Loucy (cell line): ENCODE measurements around the gene TMED3.

Experiments
- H2AFZ ChIP-seq: fragments of 200-600 bp; sonication (generic); 2 replicates; pipeline ENCODE4 v1.6.0; 2016; ENCODE audit warnings: antibody characterized with exemption, mild to moderate bottlenecking, low read length, moderate library complexity
- H3F3A ChIP-seq: fragments of 200-600 bp; 2 replicates; pipeline ENCODE4 v1.6.0; 2016; ENCODE audit warnings: antibody characterized with exemption, low read depth, mild to moderate bottlenecking
- H3K27me3 ChIP-seq: fragments of 200-600 bp; sonication (generic); 2 replicates; pipeline ENCODE4 v1.6.1; 2014; ENCODE audit warnings: low read length, mild to moderate bottlenecking; ENCODE audit not compliant: insufficient read depth, poor library complexity, severe bottlenecking
- H3K36me3 ChIP-seq: fragments of 200-600 bp; sonication (generic); 2 replicates; pipeline ENCODE4 v1.6.1; 2016; ENCODE audit warnings: low read length; ENCODE audit not compliant: insufficient read depth
- H3K4me1 ChIP-seq: fragments of 200-600 bp; sonication (generic); 2 replicates; pipeline ENCODE4 v1.5.1; 2014; ENCODE audit warnings: low read length, mild to moderate bottlenecking; ENCODE audit not compliant: insufficient read depth, poor library complexity, severe bottlenecking
- H3K4me2 ChIP-seq: fragments of 200-600 bp; sonication (generic); 2 replicates; pipeline ENCODE4 v1.6.0; 2014; ENCODE audit warnings: antibody characterized with exemption, low read length, low read depth, mild to moderate bottlenecking; ENCODE audit not compliant: poor library complexity, severe bottlenecking
- H3K4me3 ChIP-seq: fragments of 200-600 bp; sonication (generic); 2 replicates; pipeline ENCODE4 v1.5.1; 2014; ENCODE audit warnings: low read length, mild to moderate bottlenecking, mixed read lengths; ENCODE audit not compliant: poor library complexity, severe bottlenecking
- H3K79me2 ChIP-seq: fragments of 200-600 bp; sonication (generic); 2 replicates; pipeline ENCODE4 v1.6.1; 2014; ENCODE audit warnings: low read length; ENCODE audit not compliant: insufficient read depth
- H3K9ac ChIP-seq: fragments of 200-600 bp; sonication (generic); 2 replicates; pipeline ENCODE4 v1.6.0; 2014; ENCODE audit warnings: mild to moderate bottlenecking, low read depth, low read length, moderate library complexity; ENCODE audit not compliant: poor library complexity, severe bottlenecking
- H3K9me2 ChIP-seq: fragments of 200-600 bp; sonication (generic); replicated peaks from 2 replicates; pipeline ENCODE4 v1.6.1; 2016; ENCODE audit warnings: low read depth, low read length, mixed read lengths
- H3K9me3 ChIP-seq: fragments of 200-600 bp; sonication (generic); 2 replicates; pipeline ENCODE4 v1.6.1; 2014; ENCODE audit warnings: mild to moderate bottlenecking, antibody characterized with exemption, low read length, low read depth; ENCODE audit not compliant: insufficient read depth
- H4K20me1 ChIP-seq: fragments of 200-600 bp; sonication (generic); 2 replicates; pipeline ENCODE4 v1.6.0; 2014; ENCODE audit warnings: antibody characterized with exemption, low read length, mild to moderate bottlenecking; ENCODE audit not compliant: insufficient read depth, poor library complexity, severe bottlenecking
- EZH2phosphoT487 ChIP-seq: fragments of 200-600 bp; IDR thresholded peaks from 2 replicates; pipeline ENCODE4 v1.6.1; 2018; ENCODE audit warnings: antibody characterized with exemption, mild to moderate bottlenecking, moderate library complexity, borderline replicate concordance
- TF ChIP-seq, protein P1 (sequence below): fragments of 200-600 bp; sonication (generic); conservative IDR thresholded peaks from 2 replicates; pipeline ENCODE4 v1.5.1; 2014; ENCODE audit warnings: mild to moderate bottlenecking, antibody characterized with exemption, low read length

The TMED3 gene

DNA sequence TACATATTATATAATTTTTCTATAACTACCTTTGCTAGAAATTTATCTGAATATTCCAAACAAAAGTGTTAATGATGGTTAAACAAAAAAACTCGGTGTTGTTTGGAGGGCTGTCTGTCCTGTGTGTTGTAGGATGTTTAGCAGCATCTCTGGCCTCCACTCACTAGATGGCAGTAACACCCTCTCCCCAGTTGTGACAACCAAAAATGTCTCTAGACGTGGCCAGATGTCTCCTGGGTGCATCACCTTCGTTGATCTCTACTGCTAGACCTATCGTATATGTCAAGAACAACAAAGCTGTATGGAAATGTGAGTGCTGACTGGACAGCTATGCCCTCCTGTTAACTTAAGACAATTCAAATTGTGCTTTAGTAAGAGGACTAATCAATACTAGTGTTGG, 14.3 kb upstream of the TMED3 start:
- TF ChIP-seq, protein P1, sequence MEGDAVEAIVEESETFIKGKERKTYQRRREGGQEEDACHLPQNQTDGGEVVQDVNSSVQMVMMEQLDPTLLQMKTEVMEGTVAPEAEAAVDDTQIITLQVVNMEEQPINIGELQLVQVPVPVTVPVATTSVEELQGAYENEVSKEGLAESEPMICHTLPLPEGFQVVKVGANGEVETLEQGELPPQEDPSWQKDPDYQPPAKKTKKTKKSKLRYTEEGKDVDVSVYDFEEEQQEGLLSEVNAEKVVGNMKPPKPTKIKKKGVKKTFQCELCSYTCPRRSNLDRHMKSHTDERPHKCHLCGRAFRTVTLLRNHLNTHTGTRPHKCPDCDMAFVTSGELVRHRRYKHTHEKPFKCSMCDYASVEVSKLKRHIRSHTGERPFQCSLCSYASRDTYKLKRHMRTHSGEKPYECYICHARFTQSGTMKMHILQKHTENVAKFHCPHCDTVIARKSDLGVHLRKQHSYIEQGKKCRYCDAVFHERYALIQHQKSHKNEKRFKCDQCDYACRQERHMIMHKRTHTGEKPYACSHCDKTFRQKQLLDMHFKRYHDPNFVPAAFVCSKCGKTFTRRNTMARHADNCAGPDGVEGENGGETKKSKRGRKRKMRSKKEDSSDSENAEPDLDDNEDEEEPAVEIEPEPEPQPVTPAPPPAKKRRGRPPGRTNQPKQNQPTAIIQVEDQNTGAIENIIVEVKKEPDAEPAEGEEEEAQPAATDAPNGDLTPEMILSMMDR, result peak; percentile 55
- no peak for TF ChIP-seq EZH2phosphoT487
- Histone ChIP-seq H3K79me2 (no peaks in the 10 kb centered on the region), H4K20me1 (no peaks in the 10 kb centered on the region), H3K9ac (no peak overlapping the region), H3K4me2 (no peak overlapping the region), H2AFZ (peak overlapping the region; percentile 58; the same call in 1 of the 2 replicates), H3K27me3 (peaks cover 10% of the 10 kb centered on the region), H3K4me1 (no peaks in the 10 kb centered on the region), H3K36me3 (no peaks in the 10 kb centered on the region), H3F3A (no peaks in the 10 kb centered on the region), H3K4me3 (no peak overlapping the region), H3K9me2 (no peaks in the 10 kb centered on the region), H3K9me3 (no peaks in the 10 kb centered on the region)

DNA sequence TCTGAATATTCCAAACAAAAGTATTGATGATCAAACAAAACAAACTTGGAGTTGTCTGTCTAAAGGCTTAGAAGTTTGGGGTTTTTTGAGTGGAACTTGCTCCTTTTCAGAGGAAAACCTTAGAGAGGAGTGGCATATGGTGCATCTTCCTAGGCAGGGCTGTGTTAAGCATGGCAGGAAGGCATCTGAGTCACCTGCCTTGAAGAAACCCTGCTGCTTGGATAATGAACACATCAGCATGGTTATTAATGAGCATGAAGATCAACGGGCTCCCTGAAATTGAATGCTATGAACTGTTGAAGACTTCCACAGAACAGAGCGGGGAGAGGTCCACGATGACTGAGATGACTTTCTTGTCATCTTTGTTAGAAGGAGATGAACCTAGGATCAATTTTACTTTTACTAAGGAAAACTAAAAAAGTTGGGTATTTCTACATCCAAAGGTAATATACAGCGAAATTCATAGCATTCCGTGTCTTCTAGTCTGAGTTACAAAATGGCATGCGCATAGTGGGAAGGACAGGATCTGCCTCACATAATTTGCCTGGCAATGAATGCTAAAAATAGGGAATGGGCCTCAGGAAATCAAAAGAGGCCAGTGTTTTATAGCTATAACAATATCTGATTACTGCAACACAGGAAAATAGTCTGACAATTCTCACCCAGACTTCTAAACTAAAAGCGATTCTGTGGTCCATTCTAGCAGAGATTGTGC, 11.6 kb upstream of the TMED3 start:
- no peaks in the 10 kb centered on the region for H3K9me3 ChIP-seq
- H3K9ac ChIP-seq, result no peak overlapping the region
- H3K4me3 ChIP-seq, result no peak overlapping the region
- H3K27me3 ChIP-seq, result peaks cover 17% of the 10 kb centered on the region
- no peaks in the 10 kb centered on the region for H3K36me3 ChIP-seq
- H3K4me1 ChIP-seq, result no peaks in the 10 kb centered on the region
- H4K20me1 ChIP-seq, result no peaks in the 10 kb centered on the region
- no peak overlapping the region for H3K4me2 ChIP-seq
- H3K9me2 ChIP-seq, result no peaks in the 10 kb centered on the region
- no peak overlapping the region for H2AFZ ChIP-seq
- H3K79me2 ChIP-seq, result no peaks in the 10 kb centered on the region
- TF ChIP-seq EZH2phosphoT487, result no peak
- H3F3A ChIP-seq, result no peaks in the 10 kb centered on the region

DNA sequence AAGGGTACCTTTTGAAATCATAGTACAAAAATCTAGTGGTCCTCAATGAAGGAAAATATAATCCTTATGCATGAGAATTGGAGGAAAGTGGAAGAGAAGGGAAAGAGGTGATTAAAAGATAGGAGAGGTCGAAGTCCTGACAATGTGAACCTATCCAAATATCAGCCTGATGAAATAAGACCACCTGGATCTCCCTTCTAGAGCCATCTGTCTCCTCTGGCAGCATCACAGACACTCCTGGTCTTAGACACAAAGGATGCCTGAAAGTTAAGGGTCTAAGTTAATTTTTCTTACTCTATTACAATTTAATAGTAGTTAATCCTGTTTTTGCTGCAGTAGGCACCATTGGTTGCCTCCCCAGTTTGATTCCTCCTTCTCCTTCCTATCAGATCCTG, 11.1 kb upstream of the TMED3 start:
- H3K9me3 ChIP-seq, result no peaks in the 10 kb centered on the region
- no peak overlapping the region for H3K9ac ChIP-seq
- H3K4me1 ChIP-seq, result no peaks in the 10 kb centered on the region
- peaks cover 17% of the 10 kb centered on the region for H3K27me3 ChIP-seq
- H3K36me3 ChIP-seq, result no peaks in the 10 kb centered on the region
- no peak overlapping the region for H3K4me3 ChIP-seq
- TF ChIP-seq, protein P1, result no peak
- no peak for TF ChIP-seq EZH2phosphoT487
- H3K9me2 ChIP-seq, result no peaks in the 10 kb centered on the region
- no peaks in the 10 kb centered on the region for H4K20me1 ChIP-seq
- H3K4me2 ChIP-seq, result no peak overlapping the region
- no peaks in the 10 kb centered on the region for H3K79me2 ChIP-seq
- no peaks in the 10 kb centered on the region for H3F3A ChIP-seq
- no peak overlapping the region for H2AFZ ChIP-seq

DNA sequence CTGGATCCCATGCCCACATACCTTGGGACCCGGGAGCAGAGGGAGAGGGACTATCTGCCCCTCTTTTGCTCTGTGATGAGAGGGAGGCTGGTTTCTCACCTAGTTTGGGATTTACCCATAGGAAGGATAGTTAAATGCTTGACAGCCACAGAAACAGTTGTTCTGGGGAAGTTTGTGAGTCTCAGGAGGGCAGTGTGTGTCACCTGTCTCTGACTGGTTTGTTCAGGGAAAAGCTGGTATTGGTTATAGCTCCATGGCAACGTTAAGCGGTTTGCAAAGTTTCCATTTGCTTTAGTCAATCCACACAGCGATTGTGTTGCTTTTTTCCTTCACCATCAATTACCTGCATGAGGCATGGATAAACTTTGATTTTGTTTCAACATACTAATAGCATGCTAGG, 3.7 kb upstream of the TMED3 start:
- Histone ChIP-seq H3K36me3 (no peaks in the 10 kb centered on the region), H3K4me2 (no peak overlapping the region), H3K27me3 (peaks cover 12% of the 10 kb centered on the region), H2AFZ (no peak overlapping the region), H3K9ac (no peak overlapping the region), H3F3A (no peaks in the 10 kb centered on the region), H4K20me1 (no peaks in the 10 kb centered on the region), H3K9me3 (no peaks in the 10 kb centered on the region), H3K4me1 (peaks cover 5% of the 10 kb centered on the region), H3K4me3 (no peak overlapping the region), H3K9me2 (no peaks in the 10 kb centered on the region), H3K79me2 (peaks cover 12% of the 10 kb centered on the region)
- no peak for TF ChIP-seq EZH2phosphoT487
- TF ChIP-seq, protein P1, result no peak
